Stimulated activated CD8-positive, alpha-beta memory T cell treated with anti-CD3 and anti-CD28 coated beads, Interleukin-2, amount 100 ng/mL, for 48 hours (primary cell): Measurements from ENCODE around the gene MCFD2.
"Not testable (repeated sequence)": the region's sequence is repeated elsewhere in the genome, so short reads cannot be mapped to it uniquely, and the experiment has no call there.

Source experiments
- DNase-seq, 2 donors: peaks; one replicate each; pipeline ENCODE4 v3.0.0-alpha.2; 2020; ENCODE audit warnings: low read depth in 2 of 2

MCFD2 gene

GRCh38 chr2:46902465-46902864 is 13.1 kb downstream of the MCFD2 start:
- DNase-seq = no peak

GRCh38 chr2:46901611-46902010 is 14.0 kb downstream of the MCFD2 start:
- no peak for DNase-seq

- no peak for DNase-seq
Observed at GRCh38 chr2:46900381-46900780, 15.2 kb downstream of the MCFD2 start.

GRCh38 chr2:46899053-46899452 is 16.6 kb downstream of the MCFD2 start:
- no peak for DNase-seq

- DNase-seq = no peak
Observed at GRCh38 chr2:46898024-46898423, 17.6 kb downstream of the MCFD2 start.

GRCh38 chr2:46893269-46893939 is 22.2 kb downstream of the MCFD2 start:
- DNase-seq = no peak

GRCh38 chr2:46891956-46892553 is 23.6 kb downstream of the MCFD2 start:
- no peak for DNase-seq

GRCh38 chr2:46888421-46888952 is 27.1 kb downstream of the MCFD2 start:
- DNase-seq = no peak

- DNase-seq = no peak
Observed at GRCh38 chr2:46887028-46887885, 28.3 kb downstream of the MCFD2 start.

GRCh38 chr2:46886268-46887027 is 29.2 kb downstream of the MCFD2 start:
- no peak for DNase-seq

- DNase-seq = no peak
Observed at GRCh38 chr2:46885376-46885775, 30.2 kb downstream of the MCFD2 start.

- no peak for DNase-seq
Observed at GRCh38 chr2:46879511-46879910, 36.1 kb downstream of the MCFD2 start.

GRCh38 chr2:46878886-46879285 is 36.7 kb downstream of the MCFD2 start:
- DNase-seq = no peak

GRCh38 chr2:46878240-46878877 is 37.2 kb downstream of the MCFD2 start:
- DNase-seq = no peak

GRCh38 chr2:46877619-46878113 is 37.9 kb downstream of the MCFD2 start:
- DNase-seq = no peak

- no peak for DNase-seq
Observed at GRCh38 chr2:46876741-46877384, 38.7 kb downstream of the MCFD2 start.

GRCh38 chr2:46875962-46876689 is 39.5 kb downstream of the MCFD2 start:
- DNase-seq = not testable (repeated sequence)

- DNase-seq = no peak
Observed at GRCh38 chr2:46875226-46875899, 40.2 kb downstream of the MCFD2 start.

GRCh38 chr2:46874236-46874929 is 41.2 kb downstream of the MCFD2 start:
- DNase-seq = no peak
